ENCODE results near the gene WNT1. TPM values are rescaled to one million over a fixed set of nuclear protein-coding genes. Genes with fewer than 3 reads are reported as not detected.

Gene WNT1
- total and polyA plus RNA-seq, 7 experiments from 2014 or later, result 0.24 to 1.5 (median 0.43) TPM; not detected in 2

DNA sequence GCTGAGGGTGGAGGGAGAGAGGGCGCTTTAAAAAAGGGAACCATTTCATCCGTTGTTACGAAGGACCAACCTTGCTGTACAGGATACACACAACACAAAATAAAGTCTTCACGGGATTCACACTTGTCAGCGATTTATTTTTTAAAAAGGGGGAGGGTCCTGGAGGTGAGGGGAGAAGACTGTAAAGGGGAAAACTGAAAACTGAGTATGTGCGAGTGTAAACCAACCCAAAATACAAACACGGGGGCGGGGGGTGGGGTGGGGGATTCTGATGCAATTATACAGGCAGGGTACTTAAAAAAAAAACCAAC, 41.0 kb downstream of the WNT1 start:
- Mint-ChIP-seq H3K4me1 (peaks cover 22 to 52% (median 45%) of the 10 kb centered on the region in 7 donors), H3K27ac (peak overlapping the region; percentile 96 to 100 (median 99)), H3K9me3 (no peaks in the 10 kb centered on the region), H3K27me3 (no peaks in the 10 kb centered on the region), H3K4me3 (peak overlapping the region; percentile 79 to 98 (median 94)), H3K36me3 (peaks cover 12 to 33% (median 22%) of the 10 kb centered on the region in 5 donors)
- CTCF ChIA-PET, result interaction anchor here (0.6 to 1.7 kb wide), 3 partner anchors 9 to 27 kb away, joined by 3 to 4 read pairs (median 3); no protein-coding TSS in a partner anchor
- Histone ChIP-seq H3K9me3 (ENCODE audit: control insufficient read depth in 2 of 3, low read length in 3 of 3) (no peaks in the 10 kb centered on the region), H3K27me3 (ENCODE audit: control insufficient read depth in 2 of 2, insufficient read depth in 2 of 2, low read length in 2 of 2) (no peaks in the 10 kb centered on the region), H3K36me3 (ENCODE audit: control insufficient read depth in 2 of 3, insufficient read depth in 3 of 3, low read length in 3 of 3) (peaks cover 0 to 31% (median 0%) of the 10 kb centered on the region in 3 experiments), H3K4me3 (ENCODE audit: low read length) (peak overlapping the region; percentile 78), H3K4me1 (ENCODE audit: control insufficient read depth in 2 of 2, insufficient read depth in 2 of 2, low read length in 2 of 2) (peaks cover 16 to 19% of the 10 kb centered on the region in 2 donors), H3K27ac (ENCODE audit: low read depth, low read length) (peak overlapping the region; percentile 86)
- intact Hi-C loops (cut with micrococcal nuclease), result no loop called here
- no peak for DNase-seq
- ATAC-seq, result peak; percentile 46
- POLR2A ChIA-PET, result interaction anchor here (1.0 kb wide), 1 partner anchor 45 kb away, joined by 4 read pairs; no protein-coding TSS in a partner anchor

DNA sequence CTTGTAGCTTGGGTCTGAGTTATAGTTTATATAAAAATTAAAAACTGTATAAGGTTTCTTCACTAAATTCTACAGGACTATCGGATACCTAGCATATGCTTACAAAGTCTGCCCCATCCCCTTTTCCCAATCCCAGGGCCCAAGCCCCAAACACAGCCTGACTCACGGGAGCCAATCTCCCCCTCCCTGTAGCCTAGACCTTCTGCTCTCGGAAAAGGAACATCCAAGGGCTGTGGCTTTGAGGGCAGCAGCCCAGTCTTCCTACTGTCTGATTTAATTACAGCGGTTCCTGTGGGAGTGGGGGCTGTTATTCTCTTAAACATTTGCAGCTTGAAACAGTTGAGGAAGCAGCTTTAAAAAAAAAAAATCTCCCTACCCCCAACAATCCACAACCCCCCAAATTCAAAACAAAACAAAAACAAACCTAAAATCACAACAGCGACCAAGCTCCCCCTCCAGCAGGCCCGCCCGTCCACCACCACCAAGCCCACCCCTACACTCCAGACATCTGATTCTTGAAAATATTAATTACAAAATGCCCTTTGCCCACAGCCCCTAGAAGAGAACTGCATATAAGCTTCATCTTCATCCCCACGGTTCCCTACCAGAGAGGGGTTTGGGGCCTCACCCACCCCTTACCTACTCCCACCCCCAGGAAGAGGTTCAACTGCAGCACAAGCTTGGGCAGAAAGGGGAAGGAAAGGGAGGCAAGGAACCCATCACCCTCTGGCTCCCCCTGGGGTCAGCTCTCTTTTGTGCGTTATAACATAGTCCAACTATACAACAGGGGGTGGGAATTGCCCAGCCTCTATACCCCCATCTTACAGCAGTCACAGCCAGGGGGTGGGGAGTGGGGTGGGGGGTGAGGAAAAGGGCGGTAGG, 41.6 kb downstream of the WNT1 start:
- H3K4me1 ChIP-seq (ENCODE audit: control insufficient read depth in 2 of 2, insufficient read depth in 2 of 2, low read length in 2 of 2), result peaks cover 16 to 19% of the 10 kb centered on the region in 2 donors
- peaks cover 12 to 36% (median 23%) of the 10 kb centered on the region in 5 donors for H3K36me3 Mint-ChIP-seq
- H3K4me3 Mint-ChIP-seq, result peak overlapping the region; percentile 65 to 96 (median 90)
- H3K27me3 Mint-ChIP-seq, result no peaks in the 10 kb centered on the region
- ChIA-PET CTCF (interaction anchor here (0.6 to 1.7 kb wide), 8 partner anchors 9 to 495 kb away, joined by 3 to 6 read pairs (median 4); partner anchors contain the start of gene DDX23), POLR2A (interaction anchor here (1.0 to 1.4 kb wide), 3 partner anchors 8 to 44 kb away, joined by 4 read pairs; no protein-coding TSS in a partner anchor)
- DNase-seq, result peak in 6 of 9 donors; percentile 14 to 39 (median 20)
- H3K36me3 ChIP-seq (ENCODE audit: control insufficient read depth in 2 of 3, insufficient read depth in 3 of 3, low read length in 3 of 3), result peaks cover 0 to 37% (median 0%) of the 10 kb centered on the region in 3 experiments
- ATAC-seq, result no peak
- no peaks in the 10 kb centered on the region for H3K27me3 ChIP-seq (ENCODE audit: control insufficient read depth in 2 of 2, insufficient read depth in 2 of 2, low read length in 2 of 2)
- no peak overlapping the region for H3K4me3 ChIP-seq (ENCODE audit: low read length)
- no peaks in the 10 kb centered on the region for H3K9me3 Mint-ChIP-seq
- intact Hi-C loops (cut with micrococcal nuclease), result no loop called here
- peaks cover 18 to 47% (median 42%) of the 10 kb centered on the region in 7 donors for H3K4me1 Mint-ChIP-seq
- H3K27ac ChIP-seq (ENCODE audit: low read depth, low read length), result peak overlapping the region; percentile 86
- peak overlapping the region; percentile 96 to 100 (median 99) for H3K27ac Mint-ChIP-seq
- no peaks in the 10 kb centered on the region for H3K9me3 ChIP-seq (ENCODE audit: control insufficient read depth in 2 of 3, low read length in 3 of 3)

DNA sequence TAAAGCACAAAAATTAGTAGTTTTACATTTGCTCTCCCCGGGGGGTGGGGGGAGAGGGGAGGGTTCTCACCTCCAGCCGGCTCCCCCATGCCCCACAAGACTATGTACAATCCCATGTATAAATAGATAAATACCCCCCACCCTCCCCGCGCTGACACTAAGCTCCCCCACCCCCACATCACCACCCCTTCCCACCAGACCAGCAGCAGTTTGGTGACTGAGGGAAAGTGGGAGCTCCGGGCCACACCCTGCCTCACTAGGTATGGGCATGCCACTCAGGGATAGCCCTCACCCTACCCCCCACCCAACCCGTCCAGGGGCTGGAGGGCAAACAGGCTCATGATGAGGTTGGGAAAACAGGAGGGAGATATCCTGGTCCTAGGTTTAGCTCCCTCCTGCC, 42.3 kb downstream of the WNT1 start:
- ATAC-seq (no peak), DNase-seq (no peak)
- H3K4me1 ChIP-seq (ENCODE audit: control insufficient read depth in 2 of 2, insufficient read depth in 2 of 2, low read length in 2 of 2), result peaks cover 16 to 19% of the 10 kb centered on the region in 2 donors
- H3K27me3 Mint-ChIP-seq, result no peaks in the 10 kb centered on the region
- H3K27me3 ChIP-seq (ENCODE audit: control insufficient read depth in 2 of 2, insufficient read depth in 2 of 2, low read length in 2 of 2), result no peaks in the 10 kb centered on the region
- intact Hi-C loops (cut with micrococcal nuclease), result no loop called here
- CTCF ChIA-PET, result interaction anchor here (0.9 to 1.7 kb wide), 5 partner anchors 13 to 168 kb away, joined by 3 to 6 read pairs (median 4); partner anchors contain the start of gene DDX23
- peaks cover 3 to 44% (median 4%) of the 10 kb centered on the region in 3 experiments for H3K36me3 ChIP-seq (ENCODE audit: control insufficient read depth in 2 of 3, insufficient read depth in 3 of 3, low read length in 3 of 3)
- H3K4me3 Mint-ChIP-seq, result no peak overlapping the region
- peaks cover 8 to 37% (median 21%) of the 10 kb centered on the region in 5 donors for H3K36me3 Mint-ChIP-seq
- no peaks in the 10 kb centered on the region for H3K9me3 Mint-ChIP-seq
- no peaks in the 10 kb centered on the region for H3K9me3 ChIP-seq (ENCODE audit: control insufficient read depth in 2 of 3, low read length in 3 of 3)
- no peak overlapping the region for H3K4me3 ChIP-seq (ENCODE audit: low read length)
- POLR2A ChIA-PET, result interaction anchor here (0.8 to 1.4 kb wide), 3 partner anchors 9 to 22 kb away, joined by 3 to 4 read pairs (median 4); no protein-coding TSS in a partner anchor
- peak overlapping the region in 7 of 9 donors; percentile 34 to 80 (median 68) for H3K27ac Mint-ChIP-seq
- peaks cover 14 to 40% (median 36%) of the 10 kb centered on the region in 7 donors for H3K4me1 Mint-ChIP-seq
- H3K27ac ChIP-seq (ENCODE audit: low read depth, low read length), result peak overlapping the region; percentile 27

DNA sequence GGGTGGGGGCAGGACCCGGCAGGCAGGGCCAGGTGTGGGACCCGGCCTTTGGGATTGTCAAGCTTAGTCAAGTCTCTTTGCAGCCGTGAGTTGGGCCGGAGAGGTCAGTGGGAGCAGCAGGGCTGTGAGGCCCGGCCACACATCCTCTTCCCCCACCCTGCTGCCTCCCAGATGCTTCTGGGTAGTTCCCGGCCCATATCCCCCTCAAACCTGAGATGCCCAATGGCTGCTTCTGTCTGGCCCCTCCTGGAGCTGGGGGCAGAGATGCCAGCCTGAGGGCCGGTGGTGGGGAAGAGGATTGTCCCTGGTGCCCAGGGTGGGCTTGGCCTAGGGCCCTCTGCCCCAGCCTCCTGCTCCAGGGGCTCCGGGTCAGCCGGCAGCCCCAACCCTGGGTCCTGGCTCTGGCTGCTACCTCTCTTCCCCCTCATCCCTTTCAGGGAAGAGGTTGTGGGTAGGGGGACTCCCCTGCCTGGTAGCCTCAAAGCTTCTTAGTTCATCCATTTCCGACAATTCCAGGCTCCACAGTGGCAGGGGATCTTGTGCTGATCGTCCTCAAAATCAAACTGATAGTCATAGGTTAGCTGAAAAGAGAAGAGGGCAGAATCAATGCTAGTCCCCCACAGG, 43.3 kb downstream of the WNT1 start:
- Histone ChIP-seq H3K4me3 (ENCODE audit: low read length) (no peak overlapping the region), H3K4me1 (ENCODE audit: control insufficient read depth in 2 of 2, insufficient read depth in 2 of 2, low read length in 2 of 2) (peaks cover 16 to 19% of the 10 kb centered on the region in 2 donors), H3K27ac (ENCODE audit: low read depth, low read length) (peak overlapping the region; percentile 27), H3K9me3 (ENCODE audit: control insufficient read depth in 2 of 3, low read length in 3 of 3) (no peaks in the 10 kb centered on the region), H3K27me3 (ENCODE audit: control insufficient read depth in 2 of 2, insufficient read depth in 2 of 2, low read length in 2 of 2) (no peaks in the 10 kb centered on the region), H3K36me3 (ENCODE audit: control insufficient read depth in 2 of 3, insufficient read depth in 3 of 3, low read length in 3 of 3) (peaks cover 5 to 54% (median 12%) of the 10 kb centered on the region in 3 experiments)
- DNase-seq (no peak), ATAC-seq (no peak)
- Mint-ChIP-seq H3K27me3 (no peaks in the 10 kb centered on the region), H3K9me3 (no peaks in the 10 kb centered on the region), H3K27ac (peak overlapping the region in 8 of 9 donors; percentile 1 to 90 (median 76)), H3K4me3 (no peak overlapping the region), H3K36me3 (peaks cover 5 to 39% (median 22%) of the 10 kb centered on the region in 5 donors), H3K4me1 (peaks cover 14 to 33% (median 31%) of the 10 kb centered on the region in 7 donors)
- intact Hi-C loops (cut with micrococcal nuclease), result no loop called here
- POLR2A ChIA-PET, result interaction anchor here (0.8 kb wide), 1 partner anchor 10 kb away, joined by 3 read pairs; no protein-coding TSS in a partner anchor
- CTCF ChIA-PET, result no interaction called here

DNA sequence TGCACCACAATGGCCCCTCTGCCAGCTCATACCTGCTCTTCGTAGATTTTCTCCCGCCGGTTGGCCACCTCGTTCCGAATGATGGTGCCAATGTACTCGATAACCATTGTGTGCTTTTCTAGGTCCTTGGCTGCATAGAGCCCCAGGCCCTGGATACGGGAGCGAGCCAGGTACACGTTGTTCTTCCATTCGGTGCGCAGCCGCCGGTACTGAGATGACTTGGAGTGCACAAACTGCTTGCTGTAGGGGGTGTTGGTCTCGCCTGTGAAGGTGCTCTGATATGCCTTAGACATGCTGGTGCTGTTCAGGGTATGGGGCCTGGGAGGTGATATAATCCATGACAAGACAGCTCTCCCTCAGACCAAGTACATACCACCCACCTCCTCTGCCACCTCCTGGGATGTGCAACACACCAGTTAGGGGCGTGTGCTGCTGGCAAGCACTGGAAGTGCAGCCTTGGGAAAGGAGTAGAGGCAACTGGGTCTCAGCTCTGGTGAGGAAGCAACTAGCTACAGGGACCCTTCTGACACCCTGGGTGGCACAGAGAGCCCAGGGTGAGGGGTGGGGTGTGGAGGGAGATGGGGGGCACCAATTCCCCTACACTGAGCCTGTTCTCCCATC, 44.5 kb downstream of the WNT1 start:
- POLR2A ChIA-PET, result no interaction called here
- H3K27me3 Mint-ChIP-seq, result no peaks in the 10 kb centered on the region
- ATAC-seq (no peak), DNase-seq (no peak)
- Histone ChIP-seq H3K27ac (ENCODE audit: low read depth, low read length) (no peak overlapping the region), H3K4me3 (ENCODE audit: low read length) (no peak overlapping the region), H3K4me1 (ENCODE audit: control insufficient read depth in 2 of 2, insufficient read depth in 2 of 2, low read length in 2 of 2) (peaks cover 7 to 11% of the 10 kb centered on the region in 2 donors), H3K27me3 (ENCODE audit: control insufficient read depth in 2 of 2, insufficient read depth in 2 of 2, low read length in 2 of 2) (no peaks in the 10 kb centered on the region), H3K9me3 (ENCODE audit: control insufficient read depth in 2 of 3, low read length in 3 of 3) (no peaks in the 10 kb centered on the region), H3K36me3 (ENCODE audit: control insufficient read depth in 2 of 3, insufficient read depth in 3 of 3, low read length in 3 of 3) (peaks cover 8 to 67% (median 12%) of the 10 kb centered on the region in 3 experiments)
- peaks cover under 1 to 38% (median 20%) of the 10 kb centered on the region in 5 donors for H3K36me3 Mint-ChIP-seq
- H3K9me3 Mint-ChIP-seq, result no peaks in the 10 kb centered on the region
- H3K4me1 Mint-ChIP-seq, result peaks cover 6 to 21% (median 20%) of the 10 kb centered on the region in 7 donors
- CTCF ChIA-PET, result no interaction called here
- H3K27ac Mint-ChIP-seq, result peak overlapping the region in 6 of 9 donors; percentile 54 to 90 (median 75)
- intact Hi-C loops (cut with micrococcal nuclease), result no loop called here
- H3K4me3 Mint-ChIP-seq, result no peak overlapping the region

DNA sequence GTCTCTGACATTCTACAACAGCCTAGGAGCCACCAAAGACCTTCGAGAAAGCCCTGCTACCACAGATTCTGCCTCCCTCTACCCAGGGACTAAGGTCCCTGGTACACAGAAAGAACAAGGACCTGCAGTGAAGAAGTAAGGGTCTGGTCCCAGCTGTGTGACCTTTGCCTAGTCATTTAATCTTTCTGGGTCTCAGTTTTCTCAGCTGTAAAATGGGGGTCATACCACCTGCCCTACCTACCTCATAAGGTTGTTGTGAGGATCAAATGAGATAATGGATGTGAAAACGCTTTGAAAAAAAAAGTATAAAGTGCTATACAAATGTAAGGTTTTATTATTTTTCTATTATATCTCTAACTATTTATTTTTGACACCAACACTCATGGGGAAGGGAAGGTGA, 45.7 kb downstream of the WNT1 start:
- H3K4me3 Mint-ChIP-seq, result no peak overlapping the region
- intact Hi-C loops (cut with micrococcal nuclease), result no loop called here
- no peak for DNase-seq
- H3K4me3 ChIP-seq (ENCODE audit: low read length), result no peak overlapping the region
- H3K36me3 Mint-ChIP-seq, result peaks cover 6 to 43% (median 17%) of the 10 kb centered on the region in 5 donors
- H3K27ac ChIP-seq (ENCODE audit: low read depth, low read length), result no peak overlapping the region
- peaks cover 8 to 78% (median 18%) of the 10 kb centered on the region in 3 experiments for H3K36me3 ChIP-seq (ENCODE audit: control insufficient read depth in 2 of 3, insufficient read depth in 3 of 3, low read length in 3 of 3)
- POLR2A ChIA-PET, result no interaction called here
- no peak for ATAC-seq
- H3K9me3 ChIP-seq (ENCODE audit: control insufficient read depth in 2 of 3, low read length in 3 of 3), result no peaks in the 10 kb centered on the region
- CTCF ChIA-PET, result interaction anchor here (1.7 kb wide), 1 partner anchor 20 kb away, joined by 4 read pairs; no protein-coding TSS in a partner anchor
- H3K27me3 ChIP-seq (ENCODE audit: control insufficient read depth in 2 of 2, insufficient read depth in 2 of 2, low read length in 2 of 2), result no peaks in the 10 kb centered on the region
- H3K27ac Mint-ChIP-seq, result no peak overlapping the region
- H3K4me1 ChIP-seq (ENCODE audit: control insufficient read depth in 2 of 2, insufficient read depth in 2 of 2, low read length in 2 of 2), result peaks cover 4 to 7% of the 10 kb centered on the region in 2 donors
- peaks cover 6 to 16% (median 12%) of the 10 kb centered on the region in 7 donors for H3K4me1 Mint-ChIP-seq
- no peaks in the 10 kb centered on the region for H3K9me3 Mint-ChIP-seq
- no peaks in the 10 kb centered on the region for H3K27me3 Mint-ChIP-seq
